HCT116 (cell line): ENCODE data around the gene FOXN3. TPM values are rescaled to one million over a fixed set of nuclear protein-coding genes. Genes with fewer than 3 reads are reported as not detected.

Experiments
- ATAC-seq: fragments of 200-7000 bp; cut with Tn5 transposase; 2 replicates; pipeline ENCODE4 v1.9.1; 2020; ENCODE audit warnings: mild to moderate bottlenecking, moderate library complexity
- BruUV-seq: library from RNA; stranded (reverse); fragments of 400-500 nt; replicated peaks from 2 replicates; lab custom pipeline; 2021; lab: Mats Ljungman, UMichigan
- CTCF ChIA-PET: fragments of 300-600 bp; sonication (Branson Sonifier 250); formaldehyde crosslinking; loops from one replicate; lab custom pipeline; 2021; ENCODE audit warnings: antibody characterized with exemption; lab: Charles Lee
- POLR2A ChIA-PET: fragments of 300-600, 350-600 bp; sonication (Branson Sonifier 250); formaldehyde crosslinking; loops from one replicate; lab custom pipeline; 2021; ENCODE audit warnings: antibody characterized with exemption; lab: Charles Lee
- RAD21 ChIA-PET, 2 experiments: fragments of 300-600 bp; sonication (Branson Sonifier 250); formaldehyde crosslinking; loops; one replicate each; lab custom pipeline; 2023; ENCODE audit warnings: low total read pairs in 2 of 2; ENCODE audit not compliant: uncharacterized antibody in 2 of 2, unreplicated experiment in 2 of 2, low non-redundant PET in 1 of 2; lab: Charles Lee
- DNase-seq: peaks from one replicate; pipeline ENCODE4 v3.0.0-alpha.2; 2010; ENCODE audit warnings: low read depth, low spot score
- H2AFZ ChIP-seq: fragments of 200-600 bp; shearing (Covaris generic), sonication (generic); 2 replicates; pipeline ENCODE4 v1.6.1; 2017; ENCODE audit warnings: low read depth, mixed run types, mixed read lengths, antibody characterized with exemption, low read length; ENCODE audit not compliant: poor library complexity, severe bottlenecking
- H3K27ac ChIP-seq: 2 replicates; pipeline ENCODE4 v1.5.1; 2012; ENCODE audit warnings: low read depth, low read length
- H3K27me3 ChIP-seq: fragments of 200-600 bp; sonication (generic); 2 replicates; pipeline ENCODE4 v1.6.1; 2016; ENCODE audit warnings: mixed run types, low read length, mixed read lengths; ENCODE audit not compliant: insufficient read depth
- H3K36me3 ChIP-seq, 2 experiments: fragments of 200-500 bp in 1 of 2; fragments of 200-600 bp in 1 of 2; sonication (Bioruptor generic) in 1 of 2; sonication (generic) in 1 of 2; 2 replicates each; pipeline versions ENCODE4 v1.5.1 to v1.6.1; 2014 to 2016; ENCODE audit warnings: low read length in 2 of 2, inconsistent platforms in 1 of 2, mixed read lengths in 1 of 2, mixed run types in 1 of 2; ENCODE audit not compliant: insufficient read depth in 2 of 2, control insufficient read depth in 1 of 2
- H3K4me1 ChIP-seq, 2 experiments: fragments of 200-600 bp in 1 of 2; sonication (generic) in 1 of 2; 2 replicates each; pipeline versions ENCODE4 v1.5.1 to v1.6.1; 2012 to 2017; ENCODE audit warnings: low read length in 2 of 2, inconsistent platforms in 1 of 2, mild to moderate bottlenecking in 1 of 2, mixed read lengths in 1 of 2, mixed run types in 1 of 2, moderate library complexity in 1 of 2; ENCODE audit not compliant: insufficient read depth in 2 of 2, control insufficient read depth in 1 of 2
- H3K4me2 ChIP-seq: fragments of 200-600 bp; sonication (generic); 2 replicates; pipeline ENCODE4 v1.6.1; 2017; ENCODE audit warnings: mixed run types, low read length, mixed read lengths
- H3K4me3 ChIP-seq, 2 experiments: fragments of 200-600 bp in 1 of 2; sonication (generic) in 1 of 2; replicated peaks in 1 of 2; 2 replicates each; pipeline ENCODE4 v1.5.1; 2011 to 2016; ENCODE audit warnings: low read length in 2 of 2, control low read depth in 1 of 2, low read depth in 1 of 2, mild to moderate bottlenecking in 1 of 2, mixed read lengths in 1 of 2, mixed run types in 1 of 2
- H3K79me2 ChIP-seq: fragments of 200-600 bp; sonication (generic); 2 replicates; pipeline ENCODE4 v1.6.1; 2017; ENCODE audit warnings: mild to moderate bottlenecking, mixed run types, low read length, moderate library complexity, mixed read lengths; ENCODE audit not compliant: insufficient read depth
- H3K9ac ChIP-seq: fragments of 200-600 bp; sonication (generic); 2 replicates; pipeline ENCODE4 v1.6.1; 2016; ENCODE audit warnings: low read length, mixed read lengths
- H3K9me2 ChIP-seq: fragments of 200-600 bp; sonication (generic), shearing (Covaris generic); 2 replicates; pipeline ENCODE4 v1.6.1; 2017; ENCODE audit warnings: mixed run types, mild to moderate bottlenecking, moderate library complexity; ENCODE audit not compliant: insufficient read depth
- H3K9me3 ChIP-seq, 2 experiments: fragments of 200-500 bp in 1 of 2; fragments of 200-600 bp in 1 of 2; sonication (Bioruptor generic) in 1 of 2; sonication (generic) in 1 of 2; 2 replicates each; pipeline ENCODE4 v1.6.1; 2014 to 2017; ENCODE audit warnings: low read length in 2 of 2, mixed read lengths in 2 of 2, inconsistent platforms in 1 of 2, low read depth in 1 of 2, mild to moderate bottlenecking in 1 of 2, mixed run types in 1 of 2, moderate library complexity in 1 of 2; ENCODE audit not compliant: control insufficient read depth in 1 of 2, insufficient read depth in 1 of 2
- H4K20me1 ChIP-seq: fragments of 200-600 bp; sonication (generic), shearing (Covaris generic); 2 replicates; pipeline ENCODE4 v1.6.1; 2017; ENCODE audit warnings: mixed run types, mild to moderate bottlenecking, moderate library complexity; ENCODE audit not compliant: insufficient read depth
- CBX3 ChIP-seq: IDR thresholded peaks from 2 replicates; pipeline ENCODE4 v1.6.1; 2012; ENCODE audit warnings: low read depth
- EZH2 ChIP-seq: fragments of 200-600 bp; sonication (generic); IDR thresholded peaks from 2 replicates; pipeline ENCODE4 v1.6.1; 2017; ENCODE audit warnings: antibody characterized with exemption, mixed run types
- EZH2phosphoT487 ChIP-seq: fragments of 200-600 bp; IDR thresholded peaks from 2 replicates; pipeline ENCODE4 v1.6.1; 2018; ENCODE audit warnings: antibody characterized with exemption, borderline replicate concordance
- JUND ChIP-seq: IDR thresholded peaks from 2 replicates; pipeline ENCODE4 v1.6.1; 2012
- POLR2AphosphoS5 ChIP-seq: IDR thresholded peaks from 2 replicates; pipeline ENCODE4 v1.6.1; 2011; ENCODE audit warnings: mild to moderate bottlenecking, low read depth, low read length, moderate library complexity
- SIN3A ChIP-seq: IDR thresholded peaks from 2 replicates; pipeline ENCODE4 v1.6.1; 2012; ENCODE audit warnings: low read depth
- SRF ChIP-seq: IDR thresholded peaks from 2 replicates; pipeline ENCODE4 v1.6.1; 2012; ENCODE audit warnings: low read depth
- YY1 ChIP-seq: IDR thresholded peaks from 2 replicates; pipeline ENCODE4 v1.6.1; 2011; ENCODE audit warnings: low read length, low read depth, moderate library complexity, mild to moderate bottlenecking; ENCODE audit not compliant: insufficient replicate concordance; ENCODE audit errors: extremely low read depth
- ZBTB33 ChIP-seq: IDR thresholded peaks from 2 replicates; pipeline ENCODE4 v1.6.1; 2011; ENCODE audit warnings: mild to moderate bottlenecking, low read length, moderate library complexity; ENCODE audit not compliant: insufficient replicate concordance; ENCODE audit errors: extremely low read depth
- ZFX ChIP-seq: fragments of 450-650 bp; IDR thresholded peaks from 2 replicates; pipeline ENCODE4 v1.6.1; 2017
- ZNF274 ChIP-seq: fragments of 200-500 bp; sonication (Bioruptor generic); IDR thresholded peaks from 2 replicates; pipeline ENCODE4 v1.6.1; 2014; ENCODE audit warnings: mild to moderate bottlenecking, low read depth, low read length, inconsistent platforms
- intact Hi-C: fragments of 100-400 bp; cut with micrococcal nuclease; formaldehyde crosslinking; loops from 2 replicates; pipeline ENCODE4 v1.10.0; 2022
- total RNA-seq: library from RNA; stranded (reverse); gene quantifications from one replicate; pipeline ENCODE4 v1.2.1, GENCODE V29; 2021; ENCODE audit not compliant: unreplicated experiment
- TF ChIP-seq, protein P1 (sequence below), 3 experiments: fragments of 200-600 bp in 1 of 3; sonication (generic) in 1 of 3; IDR thresholded peaks in 2 of 3; conservative IDR thresholded peaks in 1 of 3; 2 replicates each; pipeline ENCODE4 v1.5.1; 2012 to 2017; ENCODE audit warnings: low read depth in 2 of 3, low read length in 2 of 3, antibody characterized with exemption in 1 of 3, borderline replicate concordance in 1 of 3, control low read depth in 1 of 3, mild to moderate bottlenecking in 1 of 3, mixed read lengths in 1 of 3, mixed run types in 1 of 3, moderate library complexity in 1 of 3; ENCODE audit not compliant: insufficient read depth in 1 of 3
- TF ChIP-seq, protein P2 (sequence below): IDR thresholded peaks from 2 replicates; pipeline ENCODE4 v1.6.1; 2012
- TF ChIP-seq, protein P3 (sequence below): IDR thresholded peaks from 2 replicates; pipeline ENCODE4 v1.6.1; 2012

The FOXN3 gene
- total RNA-seq, 1 experiment from 2014 or later = 20.0 TPM

DNA sequence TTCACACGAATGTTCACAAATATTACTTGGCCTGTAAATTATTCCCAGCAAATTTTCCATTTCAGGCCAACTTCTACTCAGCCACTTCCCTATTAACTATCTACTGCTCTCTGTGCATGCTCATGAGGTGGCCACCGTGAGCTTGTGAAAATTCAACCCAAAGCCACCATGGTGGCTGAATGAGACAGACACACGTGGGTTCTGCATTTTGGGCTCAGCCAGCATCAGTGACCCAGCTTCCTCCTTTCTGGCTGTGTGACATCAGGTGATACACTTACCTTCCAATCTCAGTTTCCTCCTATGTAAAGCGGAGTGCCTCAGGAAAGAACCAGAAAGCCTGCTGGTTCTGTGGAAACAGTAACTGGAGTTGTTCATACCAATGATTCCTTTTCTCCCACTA is 175.8 kb downstream of the FOXN3 start (continued):
- TF ChIP-seq, protein P1, sequence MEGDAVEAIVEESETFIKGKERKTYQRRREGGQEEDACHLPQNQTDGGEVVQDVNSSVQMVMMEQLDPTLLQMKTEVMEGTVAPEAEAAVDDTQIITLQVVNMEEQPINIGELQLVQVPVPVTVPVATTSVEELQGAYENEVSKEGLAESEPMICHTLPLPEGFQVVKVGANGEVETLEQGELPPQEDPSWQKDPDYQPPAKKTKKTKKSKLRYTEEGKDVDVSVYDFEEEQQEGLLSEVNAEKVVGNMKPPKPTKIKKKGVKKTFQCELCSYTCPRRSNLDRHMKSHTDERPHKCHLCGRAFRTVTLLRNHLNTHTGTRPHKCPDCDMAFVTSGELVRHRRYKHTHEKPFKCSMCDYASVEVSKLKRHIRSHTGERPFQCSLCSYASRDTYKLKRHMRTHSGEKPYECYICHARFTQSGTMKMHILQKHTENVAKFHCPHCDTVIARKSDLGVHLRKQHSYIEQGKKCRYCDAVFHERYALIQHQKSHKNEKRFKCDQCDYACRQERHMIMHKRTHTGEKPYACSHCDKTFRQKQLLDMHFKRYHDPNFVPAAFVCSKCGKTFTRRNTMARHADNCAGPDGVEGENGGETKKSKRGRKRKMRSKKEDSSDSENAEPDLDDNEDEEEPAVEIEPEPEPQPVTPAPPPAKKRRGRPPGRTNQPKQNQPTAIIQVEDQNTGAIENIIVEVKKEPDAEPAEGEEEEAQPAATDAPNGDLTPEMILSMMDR (IDR thresholded peaks at IDR 0.05 in 2 of 3, conservative IDR thresholded peaks at IDR 0.05 in 1 of 3; ENCODE audit: borderline replicate concordance in 1 of 3, insufficient read depth in 1 of 3, low read depth in 2 of 3, low read length in 2 of 3) = no peak
- TF ChIP-seq ZNF274 = no peak
- TF ChIP-seq, protein P2, sequence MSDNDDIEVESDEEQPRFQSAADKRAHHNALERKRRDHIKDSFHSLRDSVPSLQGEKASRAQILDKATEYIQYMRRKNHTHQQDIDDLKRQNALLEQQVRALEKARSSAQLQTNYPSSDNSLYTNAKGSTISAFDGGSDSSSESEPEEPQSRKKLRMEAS = no peak

GRCh38 chr14:89240414-89240813 is 176.6 kb downstream of the FOXN3 start:
- intact Hi-C loops = loop anchor here (5.0 to 10.0 kb wide), 2 partner anchors 198 to 524 kb away; no protein-coding TSS in a partner anchor
- TF ChIP-seq, protein P2 = no peak
- TF ChIP-seq SRF = no peak
- TF ChIP-seq EZH2phosphoT487 = no peak
- TF ChIP-seq ZBTB33 = no peak
- no peak for TF ChIP-seq YY1
- TF ChIP-seq SIN3A = no peak
- no peak for TF ChIP-seq POLR2AphosphoS5
- no peak for TF ChIP-seq CBX3
- no peak for TF ChIP-seq ZFX
- no peak for TF ChIP-seq JUND
- TF ChIP-seq EZH2 = no peak
- TF ChIP-seq, protein P1 (IDR thresholded peaks at IDR 0.05 in 2 of 3, conservative IDR thresholded peaks at IDR 0.05 in 1 of 3; ENCODE audit: borderline replicate concordance in 1 of 3, insufficient read depth in 1 of 3, low read depth in 2 of 3, low read length in 2 of 3) = no peak
- TF ChIP-seq, protein P3, sequence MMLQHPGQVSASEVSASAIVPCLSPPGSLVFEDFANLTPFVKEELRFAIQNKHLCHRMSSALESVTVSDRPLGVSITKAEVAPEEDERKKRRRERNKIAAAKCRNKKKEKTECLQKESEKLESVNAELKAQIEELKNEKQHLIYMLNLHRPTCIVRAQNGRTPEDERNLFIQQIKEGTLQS = no peak
- no peak for TF ChIP-seq ZNF274

More at GRCh38 chr14:89240414-89240813, 176.6 kb downstream of the FOXN3 start:
- no peak for DNase-seq
- CTCF ChIA-PET = no interaction called here
- Histone ChIP-seq H3K27me3 (no peaks in the 10 kb centered on the region), H3K36me3 (no peaks in the 10 kb centered on the region), H3K9me3 (no peaks in the 10 kb centered on the region), H4K20me1 (no peaks in the 10 kb centered on the region), H3K4me2 (no peak overlapping the region), H2AFZ (no peak overlapping the region), H3K4me3 (no peak overlapping the region), H3K9me2 (no peaks in the 10 kb centered on the region), H3K9ac (no peak overlapping the region), H3K4me1 (no peaks in the 10 kb centered on the region), H3K79me2 (no peaks in the 10 kb centered on the region), H3K27ac (no peak overlapping the region)
- no TSS peak for BruUV-seq
- no peak for ATAC-seq
- RAD21 ChIA-PET = no interaction called here
- POLR2A ChIA-PET = no interaction called here
